ENCODE data around the gene DPY19L1.

DNA sequence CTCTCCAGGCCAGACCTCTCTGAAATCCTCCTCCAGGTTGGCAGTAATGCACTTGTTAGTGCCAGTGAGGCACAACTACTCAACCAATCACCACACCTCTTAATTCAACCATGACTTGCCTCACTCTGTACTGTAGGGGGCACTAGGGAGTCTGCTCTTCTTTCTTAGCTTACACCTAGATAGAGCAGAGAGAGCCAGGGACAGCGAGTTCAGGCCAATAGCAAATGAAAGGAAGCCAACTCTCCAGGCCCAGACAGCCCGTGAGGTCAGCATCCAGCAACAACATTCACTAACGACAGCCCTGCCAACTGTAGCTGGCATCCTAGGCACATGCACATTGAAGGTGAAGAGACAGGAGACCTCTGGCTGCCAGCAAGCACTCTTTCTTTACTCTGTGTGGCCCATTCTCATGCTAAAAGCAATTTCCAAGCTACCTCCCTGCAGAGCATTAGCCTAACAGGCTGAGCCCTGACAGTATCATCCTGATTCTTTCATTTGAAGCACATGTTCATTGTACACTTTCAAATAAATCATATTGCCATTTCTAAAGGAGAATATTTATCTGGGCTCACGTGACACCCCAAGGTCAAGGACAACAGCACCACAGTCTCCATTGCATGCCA lies 136.3 kb downstream of the DPY19L1 start:
- no peak for TF ChIP-seq GATA3 (IDR thresholded peaks at IDR 0.05; ENCODE audit: low read depth, low read length)
- TF ChIP-seq GATA2 (IDR thresholded peaks at IDR 0.05; ENCODE audit: low read depth, low read length) = no peak

All from SH-SY5Y (cell line).